HG03196 (cell line): ENCODE results near the gene SULT1C2.

Source experiments
- ATAC-seq: cut with Tn5 transposase; IDR thresholded peaks from one replicate; pipeline ENCODE4 v1.9.1; 2021; ENCODE audit not compliant: unreplicated experiment

The SULT1C2 gene

DNA sequence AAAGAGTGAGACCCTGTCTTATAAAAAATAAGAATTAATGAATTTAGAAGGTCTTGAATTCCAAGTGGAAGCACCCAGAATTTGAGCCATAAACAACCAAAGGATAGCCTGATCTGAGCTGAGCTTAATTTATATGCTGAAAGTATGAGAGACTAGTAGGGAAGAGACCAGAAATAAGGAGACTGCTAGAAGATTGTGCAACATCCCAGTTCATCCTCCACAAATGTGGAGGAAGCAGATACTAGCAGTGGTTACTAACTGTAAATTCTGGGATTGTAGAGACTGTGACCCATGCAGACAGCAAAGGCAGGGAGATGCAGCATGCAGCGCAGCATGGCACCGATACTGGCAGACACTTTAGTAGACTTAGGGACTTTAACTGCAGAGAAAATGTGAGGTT is 1.5 kb upstream of the SULT1C2 start:
- no peak for ATAC-seq

GRCh38 chr2:108293850-108294249 is 5.2 kb downstream of the SULT1C2 start:
- no peak for ATAC-seq

- no peak for ATAC-seq
These were observed 8.9 kb downstream of the SULT1C2 start for GRCh38 chr2:108297436-108298141.

- ATAC-seq = no peak
These were observed 12.9 kb downstream of the SULT1C2 start for GRCh38 chr2:108301558-108301957.

DNA sequence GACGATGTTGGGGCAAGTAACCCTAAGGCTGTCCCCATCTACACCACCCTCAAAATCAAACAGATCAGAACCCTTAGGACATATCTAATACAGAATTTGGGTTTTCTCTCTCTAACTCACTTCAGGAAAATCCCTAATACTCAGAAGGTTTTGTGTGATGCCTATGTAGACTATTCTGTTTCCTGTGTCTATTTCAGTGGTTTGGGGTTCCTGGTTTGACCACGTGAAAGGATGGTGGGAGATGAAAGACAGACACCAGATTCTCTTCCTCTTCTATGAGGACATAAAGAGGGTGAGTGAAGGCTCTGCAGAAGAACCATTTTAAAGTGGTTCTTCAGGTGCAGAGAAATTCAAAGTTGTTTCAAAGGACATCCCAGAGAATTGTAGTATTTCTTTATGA is 16.3 kb downstream of the SULT1C2 start:
- ATAC-seq = no peak

DNA sequence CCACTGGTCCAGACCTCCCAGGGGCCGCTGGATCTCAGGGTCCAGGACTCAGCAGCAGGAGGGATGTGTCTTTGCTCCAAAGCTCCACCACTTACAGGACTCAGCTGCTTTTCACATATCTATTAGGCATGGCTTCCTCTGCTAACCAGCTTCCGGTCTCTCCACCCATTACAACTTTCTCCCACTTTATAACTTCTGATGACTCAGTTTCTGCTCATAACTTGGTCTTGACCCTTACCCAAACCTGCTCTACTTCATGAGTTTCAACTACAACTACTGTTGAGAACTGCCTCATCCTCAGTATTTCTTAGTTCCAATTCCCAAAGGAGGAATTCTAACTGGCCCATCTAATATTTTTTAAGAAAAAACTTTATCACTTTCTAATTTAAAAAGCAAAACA is 17.2 kb downstream of the SULT1C2 start:
- ATAC-seq = no peak

- ATAC-seq = no peak
These were observed 21.2 kb downstream of the SULT1C2 start for GRCh38 chr2:108309903-108310302.

GRCh38 chr2:108314586-108315296 is 26.0 kb downstream of the SULT1C2 start:
- ATAC-seq = no peak

DNA sequence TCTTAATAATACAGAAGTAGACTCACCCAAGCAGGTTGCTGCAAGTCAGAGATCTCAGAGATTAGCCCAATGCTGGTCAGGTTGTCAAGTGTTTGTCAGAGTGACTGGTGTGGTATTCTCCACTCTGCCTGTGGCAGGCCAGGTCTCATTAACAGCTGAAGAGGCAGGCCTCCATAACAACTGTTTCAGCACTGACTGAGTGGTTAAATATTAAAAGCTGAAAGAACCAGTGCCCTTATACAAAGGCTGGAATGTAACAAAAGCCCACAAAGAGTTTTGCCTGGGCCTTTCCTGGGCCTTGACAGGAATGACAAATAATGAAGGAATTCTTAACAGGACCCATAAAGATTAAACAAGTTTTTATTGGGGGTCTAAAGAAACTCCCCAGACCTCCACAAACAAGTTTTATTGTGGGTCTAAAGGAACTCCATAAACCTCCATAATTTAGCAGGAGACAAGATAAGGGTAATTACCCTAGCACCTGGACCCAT is 26.8 kb downstream of the SULT1C2 start:
- no peak for ATAC-seq

GRCh38 chr2:108316033-108316432 is 27.3 kb downstream of the SULT1C2 start:
- ATAC-seq = no peak

DNA sequence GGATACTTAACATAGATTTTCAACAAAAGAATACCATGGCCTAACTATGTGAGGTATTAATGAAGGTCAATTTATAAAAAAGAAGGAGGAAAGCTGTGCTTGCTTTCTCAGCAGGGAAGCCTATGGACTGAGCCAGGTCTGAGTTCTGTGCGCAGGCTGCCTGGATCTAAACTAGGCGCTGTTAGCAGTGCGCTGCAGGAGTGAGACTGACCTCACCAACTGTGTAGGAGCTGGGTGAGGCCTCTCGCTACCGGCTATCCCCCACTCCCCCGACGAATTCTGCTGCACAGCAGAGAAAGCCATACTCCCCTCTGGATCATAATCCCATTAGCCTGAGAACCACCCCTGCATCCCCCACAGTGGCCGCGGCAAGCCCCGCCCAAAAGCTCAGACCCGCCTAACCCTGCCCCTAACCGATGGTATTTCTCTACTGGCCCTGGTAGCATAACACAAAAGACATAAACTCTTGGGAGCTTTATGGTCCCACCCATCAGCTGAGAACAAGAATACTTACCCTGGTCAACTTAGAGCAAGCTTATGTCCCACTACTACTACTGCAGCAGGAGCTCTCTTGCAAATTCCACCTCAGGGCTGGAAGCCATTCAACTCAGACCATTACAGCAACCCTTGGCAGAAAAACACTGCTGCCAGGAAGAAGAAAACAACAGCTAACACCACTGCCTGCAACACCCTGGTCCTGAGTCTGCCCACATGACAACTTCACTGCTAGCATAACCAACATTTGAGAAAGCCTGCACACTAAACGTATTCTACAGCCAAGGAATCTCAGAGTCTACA is 28.0 kb downstream of the SULT1C2 start:
- ATAC-seq = no peak

- no peak for ATAC-seq
These were observed 31.7 kb downstream of the SULT1C2 start for GRCh38 chr2:108320326-108320922.

- ATAC-seq = no peak
These were observed 34.9 kb downstream of the SULT1C2 start for GRCh38 chr2:108323619-108324018.

- no peak for ATAC-seq
These were observed 36.0 kb downstream of the SULT1C2 start for GRCh38 chr2:108324531-108325255.

- ATAC-seq = no peak
These were observed 37.1 kb downstream of the SULT1C2 start for GRCh38 chr2:108325756-108326155.

DNA sequence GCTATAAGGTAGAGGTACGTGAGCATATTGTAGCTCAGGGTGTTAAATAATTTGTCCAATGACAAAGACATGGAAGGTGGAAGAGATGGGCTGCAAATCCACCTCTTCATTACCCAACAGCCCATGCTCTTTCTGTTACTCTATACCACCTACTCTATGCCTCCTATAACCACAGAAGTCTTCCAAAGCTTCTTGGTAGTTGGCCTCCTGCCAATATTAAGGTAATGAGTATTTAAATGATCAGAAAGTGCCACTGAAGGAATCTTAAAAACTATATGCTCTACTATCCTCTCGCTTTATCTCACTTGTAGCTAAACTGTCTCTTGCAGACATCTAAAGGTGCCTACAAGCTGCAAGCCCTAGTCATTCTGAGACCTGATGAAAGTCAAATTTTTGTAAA is 41.1 kb downstream of the SULT1C2 start:
- no peak for ATAC-seq

GRCh38 chr2:108330979-108331378 is 42.3 kb downstream of the SULT1C2 start:
- no peak for ATAC-seq

DNA sequence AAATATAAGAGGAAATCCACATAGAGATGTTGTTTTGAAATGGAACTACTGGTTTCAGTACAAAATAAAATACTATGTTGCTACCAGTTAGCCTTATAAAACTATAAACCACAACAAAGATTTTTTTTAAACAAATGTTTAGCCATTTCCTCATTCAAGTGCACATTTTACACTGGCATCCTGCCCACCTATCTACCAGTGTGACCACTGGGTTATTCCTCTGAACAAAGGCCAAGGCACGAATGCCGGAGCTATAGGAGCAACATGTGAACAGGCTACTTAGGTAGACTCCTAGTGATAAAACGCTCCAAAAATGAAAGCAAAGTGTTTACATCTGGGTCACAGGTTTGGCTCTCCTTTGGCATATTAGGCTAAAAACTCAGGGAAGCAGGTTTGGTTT is 57.3 kb downstream of the SULT1C2 start:
- no peak for ATAC-seq

DNA sequence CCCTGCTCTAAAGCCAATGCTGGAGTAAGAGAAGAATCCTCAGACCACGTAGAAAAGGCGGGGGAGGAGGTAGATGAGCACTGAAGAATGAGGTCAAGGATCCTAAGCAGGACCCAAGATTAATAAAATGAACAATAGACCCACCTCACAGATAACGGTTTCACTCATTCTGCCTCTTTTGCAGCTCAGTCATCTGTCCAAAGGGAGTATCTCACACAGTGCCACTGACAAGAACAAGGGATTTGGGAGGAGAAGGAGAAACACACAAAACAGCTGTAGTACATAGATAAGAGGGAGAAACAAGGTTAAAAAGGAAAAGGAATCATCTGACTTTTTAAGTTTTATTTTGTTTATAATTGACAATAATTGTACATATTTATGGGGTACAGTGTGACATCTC is 58.1 kb downstream of the SULT1C2 start:
- ATAC-seq = no peak

- no peak for ATAC-seq
These were observed 59.1 kb downstream of the SULT1C2 start for GRCh38 chr2:108347786-108348185.
